ENCODE results near the gene IGSF3. TPM values are rescaled to one million over a fixed set of nuclear protein-coding genes. Genes with fewer than 3 reads are reported as not detected.
"Not testable (repeated sequence)": the region's sequence is repeated elsewhere in the genome, so short reads cannot be mapped to it uniquely, and the experiment has no call there.

The IGSF3 gene
- total and polyA plus RNA-seq, 2 experiments from 2014 or later = 8.8 to 34.0 TPM

- not testable (repeated sequence) for H3K27me3 ChIP-seq; DNase-seq (ENCODE audit: low spot score); H3K36me3 ChIP-seq (replicated peaks; ENCODE audit: insufficient read depth, low read depth); H3K4me3 ChIP-seq; H3K9me2 ChIP-seq (replicated peaks; ENCODE audit: insufficient read depth); H4K20me1 ChIP-seq (ENCODE audit: insufficient read depth, poor library complexity, severe bottlenecking); H2AFZ ChIP-seq; H3K9me3 ChIP-seq (ENCODE audit: low read depth)
- Histone ChIP-seq H3K4me2 (peak overlapping the region; percentile 58), H3K27ac (peak overlapping the region; percentile 86), H3K79me2 (peaks cover 27% of the 10 kb centered on the region), H3K4me1 (ENCODE audit: insufficient read depth) (peaks cover 54% of the 10 kb centered on the region)
- 76% methylated on average over 14 of the region's 16 CpGs for WGBS (ENCODE audit: low lambda C conversion rate, missing lambda C conversion rate)
These were observed 21.5 kb downstream of the IGSF3 start for GRCh38 chr1:116645802-116646672.

- not testable (repeated sequence) for H3K9me2 ChIP-seq (replicated peaks; ENCODE audit: insufficient read depth); H3K36me3 ChIP-seq (replicated peaks; ENCODE audit: insufficient read depth, low read depth); H3K4me3 ChIP-seq; H4K20me1 ChIP-seq (ENCODE audit: insufficient read depth, poor library complexity, severe bottlenecking); H3K27me3 ChIP-seq; H3K9me3 ChIP-seq (ENCODE audit: low read depth); H3K4me2 ChIP-seq; H2AFZ ChIP-seq; DNase-seq (ENCODE audit: low spot score); H3K27ac ChIP-seq
- 93% methylated on average over 2 of the region's 2 CpGs for WGBS (ENCODE audit: low lambda C conversion rate, missing lambda C conversion rate)
- H3K79me2 ChIP-seq = peaks cover 24% of the 10 kb centered on the region
- H3K4me1 ChIP-seq (ENCODE audit: insufficient read depth) = peaks cover 54% of the 10 kb centered on the region
These were observed 22.5 kb downstream of the IGSF3 start for GRCh38 chr1:116644993-116645392.

GRCh38 chr1:116644096-116644495 is 23.4 kb downstream of the IGSF3 start:
- not testable (repeated sequence) for DNase-seq (ENCODE audit: low spot score); H3K4me3 ChIP-seq; H3K27me3 ChIP-seq; H3K9me3 ChIP-seq (ENCODE audit: low read depth); H3K4me2 ChIP-seq; H3K9me2 ChIP-seq (replicated peaks; ENCODE audit: insufficient read depth); H4K20me1 ChIP-seq (ENCODE audit: insufficient read depth, poor library complexity, severe bottlenecking); H3K36me3 ChIP-seq (replicated peaks; ENCODE audit: insufficient read depth, low read depth); H2AFZ ChIP-seq
- peak overlapping the region; percentile 91 for H3K27ac ChIP-seq
- WGBS (ENCODE audit: low lambda C conversion rate, missing lambda C conversion rate) = 64% methylated on average over 5 of the region's 5 CpGs
- H3K4me1 ChIP-seq (ENCODE audit: insufficient read depth) = peaks cover 54% of the 10 kb centered on the region
- H3K79me2 ChIP-seq = peaks cover 20% of the 10 kb centered on the region

GRCh38 chr1:116643281-116643751 is 24.2 kb downstream of the IGSF3 start:
- H3K4me3 ChIP-seq; H2AFZ ChIP-seq; H3K36me3 ChIP-seq (replicated peaks; ENCODE audit: insufficient read depth, low read depth); H4K20me1 ChIP-seq (ENCODE audit: insufficient read depth, poor library complexity, severe bottlenecking); H3K9me3 ChIP-seq (ENCODE audit: low read depth); H3K9me2 ChIP-seq (replicated peaks; ENCODE audit: insufficient read depth); H3K27me3 ChIP-seq: not testable (repeated sequence)
- peak; percentile 62 for DNase-seq (ENCODE audit: low spot score)
- Histone ChIP-seq H3K27ac (peak overlapping the region; percentile 91), H3K79me2 (peaks cover 21% of the 10 kb centered on the region), H3K4me2 (peak overlapping the region; percentile 63), H3K4me1 (ENCODE audit: insufficient read depth) (peaks cover 47% of the 10 kb centered on the region)
- WGBS (ENCODE audit: low lambda C conversion rate, missing lambda C conversion rate) = 52% methylated on average over 12 of the region's 12 CpGs

- not testable (repeated sequence) for H3K4me3 ChIP-seq; H3K9me2 ChIP-seq (replicated peaks; ENCODE audit: insufficient read depth); H3K27me3 ChIP-seq; DNase-seq (ENCODE audit: low spot score); H4K20me1 ChIP-seq (ENCODE audit: insufficient read depth, poor library complexity, severe bottlenecking); H3K9me3 ChIP-seq (ENCODE audit: low read depth); H2AFZ ChIP-seq; H3K36me3 ChIP-seq (replicated peaks; ENCODE audit: insufficient read depth, low read depth)
- 68% methylated on average over 14 of the region's 14 CpGs for WGBS (ENCODE audit: low lambda C conversion rate, missing lambda C conversion rate)
- Histone ChIP-seq H3K79me2 (peaks cover 28% of the 10 kb centered on the region), H3K27ac (peak overlapping the region; percentile 91), H3K4me2 (peak overlapping the region; percentile 63), H3K4me1 (ENCODE audit: insufficient read depth) (peaks cover 40% of the 10 kb centered on the region)
These were observed 24.9 kb downstream of the IGSF3 start for GRCh38 chr1:116642311-116643280.

- H4K20me1 ChIP-seq (ENCODE audit: insufficient read depth, poor library complexity, severe bottlenecking); H3K27me3 ChIP-seq; H3K36me3 ChIP-seq (replicated peaks; ENCODE audit: insufficient read depth, low read depth); H3K4me3 ChIP-seq; DNase-seq (ENCODE audit: low spot score); H3K9me3 ChIP-seq (ENCODE audit: low read depth); H2AFZ ChIP-seq; H3K27ac ChIP-seq; H3K4me2 ChIP-seq; H3K9me2 ChIP-seq (replicated peaks; ENCODE audit: insufficient read depth): not testable (repeated sequence)
- WGBS (ENCODE audit: low lambda C conversion rate, missing lambda C conversion rate) = 92% methylated on average over 2 of the region's 2 CpGs
- H3K79me2 ChIP-seq = peaks cover 28% of the 10 kb centered on the region
- peaks cover 17% of the 10 kb centered on the region for H3K4me1 ChIP-seq (ENCODE audit: insufficient read depth)
These were observed 29.9 kb downstream of the IGSF3 start for GRCh38 chr1:116637583-116637982.

- peaks cover 25% of the 10 kb centered on the region for H3K79me2 ChIP-seq
- not testable (repeated sequence) for H3K9me2 ChIP-seq (replicated peaks; ENCODE audit: insufficient read depth); H2AFZ ChIP-seq; H4K20me1 ChIP-seq (ENCODE audit: insufficient read depth, poor library complexity, severe bottlenecking); H3K4me2 ChIP-seq; H3K27me3 ChIP-seq; H3K4me3 ChIP-seq; DNase-seq (ENCODE audit: low spot score); H3K36me3 ChIP-seq (replicated peaks; ENCODE audit: insufficient read depth, low read depth); H3K9me3 ChIP-seq (ENCODE audit: low read depth); H3K27ac ChIP-seq
- WGBS (ENCODE audit: low lambda C conversion rate, missing lambda C conversion rate) = 80% methylated on average over 6 of the region's 6 CpGs
- peaks cover 17% of the 10 kb centered on the region for H3K4me1 ChIP-seq (ENCODE audit: insufficient read depth)
These were observed 30.9 kb downstream of the IGSF3 start for GRCh38 chr1:116636584-116636983.

GRCh38 chr1:116634386-116634785 is 33.1 kb downstream of the IGSF3 start:
- H3K36me3 ChIP-seq (replicated peaks; ENCODE audit: insufficient read depth, low read depth); H3K9me2 ChIP-seq (replicated peaks; ENCODE audit: insufficient read depth); H2AFZ ChIP-seq; H3K27ac ChIP-seq; H3K27me3 ChIP-seq; H3K4me3 ChIP-seq; H3K9me3 ChIP-seq (ENCODE audit: low read depth); H3K4me2 ChIP-seq; H4K20me1 ChIP-seq (ENCODE audit: insufficient read depth, poor library complexity, severe bottlenecking); DNase-seq (ENCODE audit: low spot score): not testable (repeated sequence)
- H3K4me1 ChIP-seq (ENCODE audit: insufficient read depth) = peaks cover 15% of the 10 kb centered on the region
- peaks cover 22% of the 10 kb centered on the region for H3K79me2 ChIP-seq
- WGBS (ENCODE audit: low lambda C conversion rate, missing lambda C conversion rate) = 95% methylated on average over 3 of the region's 4 CpGs
